COR-L47 (cell line): Measurements from ENCODE around the gene FGF19.

ENCODE experiments used
- DNase-seq: peaks from one replicate; lab custom pipeline; 2025; lab: John Stamatoyannopoulos, UW

FGF19 gene

DNA sequence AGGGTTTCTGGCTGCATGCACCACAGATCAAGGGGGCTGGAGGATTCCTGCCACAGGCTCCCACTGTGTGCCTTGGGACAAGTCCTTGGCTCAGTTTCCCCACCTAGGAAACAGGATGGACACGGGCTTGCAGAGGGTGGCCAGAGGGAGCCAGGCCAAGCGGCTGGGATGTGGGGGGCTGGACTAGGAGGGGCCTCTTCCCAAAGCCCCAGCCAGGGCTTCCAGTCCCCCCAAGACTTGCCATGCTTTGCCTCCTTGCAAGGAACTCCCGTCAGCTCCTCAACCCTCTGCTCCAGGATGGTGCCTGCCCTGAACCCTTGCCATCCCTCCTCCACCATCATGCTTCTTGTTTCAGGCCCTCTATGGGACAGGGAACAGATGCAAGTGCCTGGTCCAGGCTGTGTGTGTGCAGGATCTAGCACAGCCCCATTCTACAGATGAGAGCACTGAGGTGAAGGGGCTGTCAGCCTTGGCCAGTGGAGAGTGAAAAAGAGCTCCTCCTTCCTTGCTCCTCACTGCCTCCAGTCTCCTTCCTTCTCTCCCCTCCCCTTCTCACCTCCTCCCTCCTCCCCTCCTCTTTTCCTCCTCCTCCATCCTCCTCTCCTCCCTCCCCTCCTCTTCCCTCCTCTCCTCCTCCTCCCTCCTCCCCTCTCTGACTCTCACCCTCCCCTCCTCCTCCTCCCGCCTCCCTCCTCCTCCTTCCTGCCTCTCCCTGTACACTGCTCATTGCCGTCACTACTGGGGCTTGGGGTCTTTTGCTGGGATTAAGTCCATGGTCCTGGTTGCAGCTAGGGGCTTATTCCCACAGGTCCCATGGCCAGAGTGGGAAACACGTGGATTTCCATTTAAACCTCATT, 13.3 kb upstream of the FGF19 start:
- DNase-seq: no peak

DNA sequence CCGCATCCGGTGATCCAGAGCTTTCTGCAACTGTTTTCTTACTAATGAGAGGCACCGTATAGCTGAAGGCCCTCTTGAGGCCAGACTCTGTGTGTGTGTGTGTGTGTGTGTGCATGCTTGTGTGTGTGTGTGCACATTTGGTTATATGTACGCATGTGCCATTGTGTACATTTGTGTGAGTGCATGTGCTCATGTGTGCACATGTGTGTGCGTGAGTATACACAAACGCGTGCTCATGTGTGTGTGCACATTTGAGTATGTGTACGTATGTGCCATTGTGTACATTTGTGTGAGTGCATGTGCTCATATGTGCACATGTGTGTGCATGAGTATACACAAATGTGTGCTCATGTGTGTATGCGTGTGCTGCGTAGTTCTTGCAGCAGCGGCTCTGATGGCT, 12.3 kb upstream of the FGF19 start:
- no peak for DNase-seq

DNA sequence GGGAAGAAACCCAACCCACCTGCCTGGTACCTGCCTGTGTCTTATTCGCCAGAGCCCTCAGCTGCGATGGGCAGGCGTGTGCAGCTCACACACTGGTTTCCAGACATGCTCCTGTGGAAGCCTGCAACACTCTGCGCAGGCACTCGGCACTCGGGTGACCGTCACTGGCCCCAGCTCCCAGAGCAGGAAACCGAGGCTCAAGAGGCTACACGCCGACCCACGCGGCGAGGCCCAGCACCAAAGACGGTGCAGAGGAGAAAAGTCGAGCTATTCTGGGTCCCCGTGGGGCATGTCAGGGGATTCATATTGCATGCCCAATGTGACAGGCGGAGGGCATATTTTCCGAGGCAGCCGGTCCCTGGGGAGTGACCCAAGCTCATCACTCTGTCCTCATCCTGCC, 11.6 kb upstream of the FGF19 start:
- DNase-seq: no peak

DNA sequence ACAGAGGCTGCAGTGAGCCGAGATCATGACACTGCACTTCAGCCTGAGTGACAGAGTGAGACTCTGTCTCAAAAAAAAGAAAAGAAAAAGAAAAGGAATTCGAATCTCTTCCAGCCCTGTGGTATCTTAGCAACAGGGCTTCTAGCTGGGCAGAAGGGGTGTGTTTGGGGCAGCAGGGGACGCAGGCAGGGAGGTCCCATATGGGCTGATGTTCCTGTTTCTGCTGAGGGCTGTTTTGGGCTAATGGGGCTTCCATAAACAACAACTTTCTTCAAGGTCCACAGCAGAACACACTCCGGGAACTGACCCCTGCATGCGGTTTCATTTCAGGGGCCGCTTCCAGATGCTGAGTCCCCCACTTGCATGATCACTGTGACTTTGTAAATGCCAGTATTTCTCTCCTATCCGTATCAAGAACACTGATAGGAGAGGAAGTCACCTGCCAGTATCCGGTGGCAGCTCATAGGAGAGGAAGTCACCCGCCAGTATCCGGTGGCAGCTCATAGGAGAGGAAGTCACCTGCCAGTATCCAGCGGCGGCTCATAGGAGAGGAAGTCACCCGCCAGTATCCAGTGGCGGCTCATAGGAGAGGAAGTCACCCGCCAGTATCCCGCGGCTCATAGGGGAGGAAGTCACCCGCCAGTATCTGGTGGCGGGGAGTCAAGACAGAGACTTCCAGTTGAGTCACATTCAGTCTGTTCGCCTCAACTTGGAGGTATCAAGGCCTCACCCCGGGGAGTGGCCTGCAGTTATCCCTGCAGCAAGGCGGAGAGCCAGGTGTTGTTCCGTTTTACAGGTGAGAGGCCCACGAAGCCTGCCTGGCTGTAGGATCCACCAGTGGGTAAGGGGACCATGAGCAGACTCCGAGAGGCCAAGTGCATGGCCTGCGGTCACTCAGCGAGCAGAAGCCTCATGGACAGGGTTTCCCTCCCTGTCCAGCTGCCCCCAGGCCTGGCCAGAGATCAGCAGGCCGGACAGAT, 8.3 kb upstream of the FGF19 start:
- no peak for DNase-seq

DNA sequence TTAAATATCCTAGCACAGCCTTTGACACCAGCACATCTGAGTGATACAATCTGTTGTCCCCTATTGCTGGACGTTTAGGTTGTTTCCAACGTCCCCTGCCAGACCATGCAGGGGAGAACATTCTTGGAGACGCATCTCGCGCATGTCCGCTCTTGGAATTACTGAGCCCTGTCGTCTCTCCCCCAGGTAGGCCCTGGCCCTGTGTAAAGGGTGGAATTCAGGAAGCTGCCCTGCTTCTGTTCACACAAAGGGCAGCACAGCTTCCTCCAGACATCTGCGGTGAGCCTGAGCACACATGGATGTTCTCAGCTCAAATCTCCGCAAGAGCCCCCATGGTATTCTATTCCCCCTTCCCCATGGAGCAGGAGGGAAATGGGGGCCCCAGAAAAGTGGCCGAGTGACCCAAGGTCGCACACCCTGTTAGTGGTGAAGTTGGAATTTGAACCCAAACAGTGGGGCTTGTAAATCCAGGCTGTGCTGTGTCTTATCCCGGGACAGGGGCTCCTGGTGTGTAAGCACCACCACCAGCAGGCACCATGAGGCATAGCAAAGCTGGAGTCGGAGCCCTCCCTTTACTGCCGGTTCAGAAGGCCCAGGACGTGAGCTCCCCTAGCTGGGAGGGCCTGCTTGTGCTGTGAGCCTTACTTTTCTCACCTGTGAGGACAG, 5.0 kb upstream of the FGF19 start:
- DNase-seq: no peak

- peak; percentile 15 for DNase-seq
Measured at GRCh38 chr11:69707176-69707575, 3.4 kb upstream of the FGF19 start.

GRCh38 chr11:69705901-69706787, 2.3 kb upstream of the FGF19 start:
- no peak for DNase-seq

DNA sequence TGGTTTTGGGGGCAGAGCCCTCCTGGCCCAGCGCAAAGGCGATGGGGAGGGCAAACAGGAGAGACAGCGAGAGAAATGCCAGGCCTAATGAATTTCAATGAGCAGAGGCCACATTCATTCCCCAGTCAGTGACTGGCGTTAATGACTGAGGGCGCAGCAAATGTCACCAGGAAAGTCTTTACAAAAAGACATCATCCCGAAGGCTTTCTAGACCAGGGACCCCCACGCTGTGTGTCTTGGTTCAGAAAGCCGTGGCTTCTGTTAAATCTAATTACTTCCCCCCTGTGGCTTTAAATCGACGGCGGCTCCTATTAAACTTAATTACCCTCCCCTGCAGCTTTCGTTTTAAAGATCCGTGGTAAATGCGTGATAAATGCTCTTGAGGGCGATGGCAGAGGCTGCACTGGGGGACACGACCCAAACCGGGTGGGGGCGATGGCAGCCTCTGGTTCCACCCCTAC, 1.6 kb upstream of the FGF19 start:
- peak; percentile 82 for DNase-seq

DNA sequence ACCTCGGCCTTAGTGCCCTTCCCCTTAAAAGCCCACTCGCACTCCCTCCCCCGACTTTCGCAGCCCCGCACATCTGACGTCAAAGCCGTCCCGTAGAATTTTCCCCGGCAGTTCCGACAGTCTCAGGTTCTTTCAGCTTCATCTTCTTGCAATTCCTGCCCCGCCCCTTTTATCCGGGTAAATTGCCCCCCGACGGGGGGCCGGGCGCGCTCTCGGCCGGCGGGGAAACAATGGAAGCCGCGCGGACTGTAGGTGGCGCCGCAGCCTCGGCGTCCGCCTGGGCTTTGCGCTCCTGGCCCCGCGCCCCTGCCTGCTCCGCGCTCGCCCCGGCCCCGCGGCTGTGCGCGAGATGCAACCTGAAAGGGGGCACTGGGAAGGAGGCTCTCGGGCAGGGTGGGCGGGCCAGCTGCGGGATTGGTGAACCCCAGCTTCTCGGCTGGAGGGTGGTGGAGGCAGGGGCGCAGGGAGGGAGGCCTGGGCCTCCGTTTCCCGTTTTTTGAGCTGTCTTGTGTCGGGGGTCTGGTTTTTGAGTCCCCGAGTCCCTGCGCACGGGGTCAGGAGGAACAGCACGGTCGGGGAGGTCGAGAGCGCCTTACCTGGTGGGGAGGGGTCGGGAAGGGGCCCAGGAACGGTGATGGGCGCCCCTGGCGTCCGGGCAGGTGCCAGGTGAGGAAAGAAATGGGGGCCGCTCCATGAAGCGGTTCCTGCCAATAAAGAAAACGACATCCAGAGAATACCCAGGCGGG, 859 bp upstream of the FGF19 start:
- peak; percentile 53 for DNase-seq

- no peak for DNase-seq
Measured at GRCh38 chr11:69703453-69703767, 412 bp downstream of the FGF19 start.

DNA sequence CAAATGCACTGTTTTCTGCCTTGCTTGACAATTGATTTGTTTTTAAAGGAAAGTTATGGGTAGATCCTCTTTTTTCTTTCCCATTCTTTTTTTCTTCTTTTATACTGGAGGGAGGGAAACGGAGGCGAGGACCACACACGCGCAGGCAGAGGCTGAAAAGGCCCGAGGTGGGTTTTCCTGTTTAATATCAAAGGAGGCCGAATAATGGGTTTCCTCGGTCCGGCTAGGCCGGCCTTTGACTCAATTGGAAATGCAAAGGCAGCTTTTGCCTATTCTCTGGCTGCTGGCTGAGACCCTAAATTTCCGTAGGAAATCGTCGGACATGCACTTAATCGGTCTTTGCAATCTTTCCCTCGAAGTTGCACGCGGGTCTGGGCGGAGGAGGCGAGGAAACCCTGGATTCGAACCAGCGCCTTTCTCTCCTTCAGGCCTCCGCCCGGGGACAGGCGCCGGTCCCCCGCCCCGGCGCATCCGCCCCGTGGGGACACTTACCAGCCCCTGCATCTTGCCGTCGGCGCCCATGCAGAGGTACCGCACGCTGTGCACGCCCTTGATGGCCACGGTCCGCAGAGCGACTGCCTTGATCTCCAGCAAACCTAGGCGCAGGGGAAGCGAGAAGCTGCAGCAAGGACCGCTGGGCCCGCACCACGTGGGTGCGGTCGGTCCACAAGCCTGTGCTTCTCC, 911 bp downstream of the FGF19 start:
- no peak for DNase-seq

DNA sequence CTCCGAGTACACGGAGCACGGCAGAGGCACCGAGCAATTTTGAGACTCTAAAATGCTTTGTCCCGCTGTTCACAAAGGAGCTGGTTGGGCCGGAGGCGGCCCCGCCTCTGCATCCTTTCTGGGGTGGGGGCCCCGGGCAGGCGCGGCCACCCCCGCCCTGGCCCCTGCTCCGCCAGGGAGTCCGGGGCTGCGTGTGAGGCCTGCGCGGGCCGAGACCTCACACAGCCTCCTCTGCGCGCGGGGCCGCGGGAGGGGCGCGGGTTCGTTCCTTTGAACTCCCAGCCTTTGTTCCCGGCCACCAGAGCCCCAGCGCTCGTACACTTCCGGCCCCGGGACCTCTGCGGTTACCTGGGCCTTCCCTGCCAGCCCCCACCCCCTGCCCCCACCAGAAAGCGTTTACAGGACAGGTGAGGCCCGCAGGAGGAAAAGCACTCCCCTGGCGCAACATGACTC, 1.6 kb downstream of the FGF19 start:
- DNase-seq: no peak

GRCh38 chr11:69700278-69701140, 3.3 kb downstream of the FGF19 start:
- peak; percentile 54 for DNase-seq

DNA sequence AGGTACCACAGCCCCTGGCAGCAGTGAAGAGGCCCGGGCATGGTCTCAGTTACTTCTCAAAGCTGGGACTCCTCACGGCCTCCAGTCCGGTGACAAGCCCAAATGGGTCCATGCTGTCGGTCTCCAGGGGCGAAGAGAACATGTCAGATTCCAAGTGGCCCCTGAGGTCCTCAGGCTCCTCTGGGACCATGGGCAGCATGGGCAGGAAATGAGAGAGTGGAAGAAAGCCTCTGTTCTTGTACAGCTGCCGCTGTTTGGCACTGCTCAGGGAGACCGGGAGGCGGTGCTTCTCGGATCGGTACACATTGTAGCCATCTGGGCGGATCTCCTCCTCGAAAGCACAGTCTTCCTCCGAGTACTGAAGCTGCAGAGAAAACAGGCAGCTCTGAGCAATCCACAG, 4.6 kb downstream of the FGF19 start:
- no peak for DNase-seq

GRCh38 chr11:69698362-69698761, 5.5 kb downstream of the FGF19 start:
- DNase-seq: no peak

GRCh38 chr11:69697861-69698260, 6.0 kb downstream of the FGF19 start:
- no peak for DNase-seq

DNA sequence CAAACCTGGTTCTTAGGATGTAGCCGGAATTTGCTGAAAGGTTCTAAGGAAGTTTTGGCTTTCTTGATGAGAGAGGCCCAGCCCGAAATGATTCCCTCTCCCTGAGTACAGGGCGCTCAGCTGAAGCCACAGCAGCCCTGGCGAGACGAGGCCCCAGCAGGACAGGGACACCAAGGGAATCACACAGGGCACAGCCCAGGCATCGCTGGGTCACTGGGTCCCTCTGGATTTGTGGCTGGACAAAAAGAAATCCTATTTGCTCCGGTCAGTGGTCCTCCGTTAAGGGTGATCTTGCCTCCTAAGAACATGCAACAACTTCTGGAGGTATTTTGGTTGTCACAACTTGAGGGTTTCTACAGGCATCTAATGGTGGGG, 6.4 kb downstream of the FGF19 start:
- DNase-seq: no peak

GRCh38 chr11:69696749-69697468, 6.9 kb downstream of the FGF19 start:
- no peak for DNase-seq
